CD4-positive, alpha-beta memory T cell (primary cell): ENCODE measurements around the gene RWDD3. TPM values are rescaled to one million over a fixed set of nuclear protein-coding genes. Genes with fewer than 3 reads are reported as not detected.

Experiments
- polyA plus RNA-seq, 2 donors: library from polyadenylated mRNA; unstranded; fragments of 300-500 nt; fragmentation: Illumina TruSeq; gene quantifications; one replicate each; pipeline ENCODE4 v1.2.3, GENCODE V29; 2021
- total RNA-seq, 2 experiments: library from RNA; stranded (reverse); gene quantifications; one replicate each; pipeline ENCODE4 v1.2.3, GENCODE V29; 2021

The RWDD3 gene
- total and polyA plus RNA-seq, 4 experiments from 2014 or later, result 22.5 to 61.2 (median 28.4) TPM

Other genes starting within 250 kb of the RWDD3 start
- 1 to 10 TPM; 1.1 to 3.2 TPM for gene ALG14, start 161.3 kb upstream of the RWDD3 start, total RNA-seq
- gene ALG14, start 161.3 kb upstream of the RWDD3 start, polyA plus RNA-seq, result 1 to 10 TPM; 4.2 to 6.8 TPM
- under 1 TPM; 0.12 to 0.33 TPM for gene TLCD4, start 116.9 kb upstream of the RWDD3 start, total RNA-seq
- gene TLCD4, start 116.9 kb upstream of the RWDD3 start, polyA plus RNA-seq, result under 1 TPM; 0.18 to 0.64 TPM